Measurements from ENCODE around the gene SPATS1. TPM values are rescaled to one million over a fixed set of nuclear protein-coding genes. Genes with fewer than 3 reads are reported as not detected.

SPATS1 gene
- total RNA-seq, 2 experiments from 2014 or later: not detected

Other genes with a start within 250 kb of the SPATS1 start
- 10 to 100 TPM; 57.3 to 60.9 TPM for gene MRPL14, start 215.2 kb upstream of the SPATS1 start, total RNA-seq
- 10 to 100 TPM; 15.5 to 17.9 TPM for gene TMEM63B, start 215.1 kb upstream of the SPATS1 start, total RNA-seq
- gene CAPN11, start 183.8 kb upstream of the SPATS1 start, total RNA-seq: under 1 TPM; 0.58 to 0.70 TPM
- gene MYMX, start 125.7 kb upstream of the SPATS1 start, total RNA-seq: not detected
- gene SLC29A1, start 119.1 kb upstream of the SPATS1 start, total RNA-seq: 10 to 100 TPM; 49.2 to 53.4 TPM
- gene HSP90AB1, start 95.5 kb upstream of the SPATS1 start, total RNA-seq: 100 to 1,000 TPM; 741 to 755 TPM
- 10 to 100 TPM; 31.6 to 32.8 TPM for gene SLC35B2, start 85.1 kb upstream of the SPATS1 start, total RNA-seq
- gene NFKBIE, start 77.1 kb upstream of the SPATS1 start, total RNA-seq: 10 to 100 TPM; 14.1 to 16.9 TPM
- not detected for gene TMEM151B, start 72.2 kb upstream of the SPATS1 start, total RNA-seq
- gene AARS2, start 29.3 kb upstream of the SPATS1 start, total RNA-seq: 10 to 100 TPM; 19.4 to 20.5 TPM
- gene CDC5L, start 45.1 kb downstream of the SPATS1 start, total RNA-seq: 10 to 100 TPM; 22.6 to 22.7 TPM